Kidney capillary endothelial cell (primary cell): ENCODE measurements around the gene TULP4.
"Not testable (repeated sequence)": the region's sequence is repeated elsewhere in the genome, so short reads cannot be mapped to it uniquely, and the experiment has no call there.

Experiments
- DNase-seq: peaks from one replicate; pipeline ENCODE4 v3.0.0-alpha.2; 2018; ENCODE audit warnings: low spot score

The TULP4 gene

DNA sequence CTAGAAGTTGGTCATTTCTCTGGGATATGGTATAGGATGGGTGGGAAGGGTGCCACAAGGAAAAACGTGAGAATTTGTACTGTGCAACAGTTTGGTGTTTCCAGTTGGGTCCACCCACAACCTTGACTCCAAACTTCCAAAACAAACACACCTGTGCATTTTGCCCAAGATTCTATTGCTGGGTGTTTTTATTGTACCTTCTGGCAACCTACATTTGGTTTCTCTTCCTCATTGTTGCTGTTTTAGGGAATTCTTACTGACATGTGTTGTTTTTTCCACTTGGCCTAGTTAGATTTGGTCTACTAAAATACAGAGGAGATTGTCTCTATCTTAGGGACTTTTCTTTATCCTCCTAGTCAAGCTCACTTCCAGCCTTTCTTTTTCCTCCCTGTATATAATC, 16.7 kb downstream of the TULP4 start:
- no peak for DNase-seq

DNA sequence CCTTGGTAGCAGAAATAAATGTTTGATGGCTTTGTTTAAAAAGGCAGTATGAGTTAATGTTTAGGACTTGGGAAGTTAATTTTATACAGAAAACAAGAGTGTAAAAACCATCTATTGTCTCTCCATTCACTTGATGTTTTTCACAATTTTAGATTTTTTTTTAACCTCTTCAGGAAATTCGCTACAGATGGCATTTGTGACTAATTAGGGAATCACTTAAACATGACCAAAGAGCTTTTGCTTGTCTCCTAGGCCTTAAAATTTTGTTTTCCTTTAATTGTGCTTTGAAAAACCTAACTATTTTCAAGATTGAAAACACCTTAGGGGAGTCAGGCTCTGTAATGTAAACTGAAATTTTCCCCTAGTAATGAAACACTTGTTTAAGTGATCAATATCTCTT, 17.3 kb downstream of the TULP4 start:
- DNase-seq = peak; percentile 11

DNA sequence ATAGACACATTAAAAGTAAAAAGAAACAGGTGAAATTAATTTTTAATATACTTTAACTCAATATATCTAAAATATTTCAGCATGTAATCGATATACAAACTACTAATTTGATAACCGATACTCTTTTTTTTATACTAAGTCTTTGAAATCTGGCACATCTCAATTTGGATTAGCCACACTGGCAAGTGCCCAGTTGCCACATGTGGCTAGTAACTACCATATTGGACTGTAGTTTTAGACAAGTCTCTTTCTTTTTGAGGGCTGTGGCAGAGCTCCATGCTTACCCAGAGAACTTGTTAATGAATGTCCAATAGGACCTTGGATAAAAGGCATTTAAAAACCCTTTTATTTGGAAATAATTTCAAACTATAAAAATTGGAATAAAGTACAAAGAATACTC, 17.8 kb downstream of the TULP4 start:
- DNase-seq = no peak

DNA sequence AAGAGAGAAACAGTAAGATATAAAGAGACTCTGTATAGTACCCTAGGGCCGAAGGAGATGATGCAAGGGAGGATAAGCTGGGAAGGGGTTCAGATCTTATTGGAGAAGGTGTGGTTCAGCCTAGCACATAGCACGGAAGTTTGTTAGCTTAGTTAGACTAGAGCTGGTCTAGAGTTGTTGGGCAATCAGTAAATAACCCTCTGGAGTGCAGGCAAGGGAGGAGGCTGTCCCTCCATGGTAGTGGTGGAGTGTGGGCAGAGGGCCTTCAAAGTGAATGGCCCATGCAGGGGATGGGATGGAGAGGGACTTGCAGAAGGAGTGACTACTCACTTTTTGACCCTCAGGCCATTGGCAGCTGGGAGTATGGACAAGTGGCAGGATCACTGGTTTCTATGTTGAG, 20.0 kb downstream of the TULP4 start:
- DNase-seq = no peak

DNA sequence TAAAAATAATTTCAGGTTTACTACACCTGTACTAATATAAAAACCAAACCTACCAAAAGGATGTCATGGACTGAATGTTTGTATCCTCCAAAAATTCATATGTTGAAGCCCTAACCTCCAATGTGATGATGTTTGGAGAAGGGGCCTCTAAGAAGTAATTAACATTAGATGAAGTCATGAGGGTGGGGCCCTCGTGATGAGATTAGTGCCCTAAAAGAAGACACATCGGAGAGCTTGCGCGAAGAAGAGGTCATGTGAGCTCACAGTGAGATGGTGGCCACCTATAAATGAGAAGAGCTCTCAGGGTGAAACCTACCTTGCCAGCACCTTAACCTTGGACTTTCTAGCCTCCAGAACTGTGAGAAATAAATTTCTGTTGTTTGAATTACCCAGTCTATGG, 20.8 kb downstream of the TULP4 start:
- no peak for DNase-seq

DNA sequence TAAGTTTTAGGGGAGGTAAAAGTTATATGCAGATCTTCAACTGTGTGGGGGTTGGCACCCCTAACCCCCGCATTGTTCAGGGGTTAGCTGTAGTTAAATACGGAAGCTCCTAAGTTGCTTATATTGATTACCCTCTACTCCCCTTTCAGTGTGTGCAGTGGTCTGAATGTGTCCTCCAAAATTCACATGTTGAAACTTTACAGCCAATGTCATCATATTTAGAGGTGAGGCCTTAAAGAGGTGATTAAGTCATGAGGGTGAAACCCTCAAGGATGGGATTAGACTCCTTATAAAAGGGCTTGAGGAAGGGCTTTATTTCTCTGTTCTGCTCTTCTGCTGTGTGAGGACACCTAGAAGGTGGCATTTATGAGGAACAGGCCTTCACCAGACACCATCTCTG, 22.3 kb downstream of the TULP4 start:
- no peak for DNase-seq

DNA sequence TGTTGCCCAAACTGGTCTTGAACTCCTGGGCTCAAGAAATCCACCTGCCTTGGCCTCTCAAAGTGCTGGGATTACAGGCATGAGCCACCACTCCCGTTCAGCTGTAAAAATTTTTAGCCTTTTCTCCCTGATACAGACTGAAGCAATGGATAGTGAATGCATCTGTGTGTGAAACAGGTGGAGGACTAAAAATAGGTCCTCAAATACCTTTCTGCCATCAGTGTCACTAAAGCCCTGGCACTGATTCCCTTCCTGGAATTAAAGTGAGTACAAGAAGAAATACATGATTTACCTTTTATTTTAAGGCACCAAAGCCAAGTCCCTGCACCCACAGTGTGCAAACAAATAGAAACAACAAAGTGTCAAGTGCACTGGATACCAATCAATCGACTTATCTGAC, 25.1 kb downstream of the TULP4 start:
- DNase-seq = no peak

DNA sequence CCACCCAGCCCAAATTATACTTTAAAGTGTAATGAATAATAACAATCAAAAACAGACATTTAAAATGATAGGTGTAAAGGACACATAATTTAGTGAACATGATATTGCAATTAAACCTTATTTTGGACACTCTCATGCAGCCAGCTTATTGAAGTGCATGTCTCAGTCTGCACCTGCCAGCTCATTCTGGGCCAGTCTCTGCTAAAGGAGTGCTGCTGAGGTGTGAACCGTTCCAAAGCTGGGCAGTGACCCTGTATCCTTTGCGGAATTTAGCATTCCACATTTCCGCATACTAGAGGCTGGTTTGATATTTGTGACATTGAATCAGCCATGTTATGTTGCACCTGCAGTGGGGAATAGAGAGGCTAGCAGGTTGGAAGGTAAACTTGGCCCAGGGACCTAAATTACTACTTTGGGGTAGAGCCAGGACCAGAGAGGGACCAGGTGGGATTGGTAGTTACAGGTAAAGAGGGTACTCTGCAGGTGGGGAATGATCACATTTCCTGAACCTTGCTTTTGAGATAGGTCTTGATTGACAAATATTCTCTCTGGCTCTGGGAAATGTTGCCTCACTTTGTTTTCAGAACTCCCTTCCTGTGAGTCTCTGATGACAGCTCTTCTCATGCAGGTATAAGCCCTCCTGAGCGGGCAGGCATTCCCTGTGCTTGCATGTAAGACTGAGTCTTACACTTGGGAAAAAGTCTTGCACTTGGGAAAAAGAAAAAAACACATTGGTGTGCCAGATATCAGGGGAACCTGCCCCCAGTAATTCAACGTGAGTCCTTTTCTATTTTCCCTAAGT, 26.2 kb downstream of the TULP4 start:
- DNase-seq = no peak

DNA sequence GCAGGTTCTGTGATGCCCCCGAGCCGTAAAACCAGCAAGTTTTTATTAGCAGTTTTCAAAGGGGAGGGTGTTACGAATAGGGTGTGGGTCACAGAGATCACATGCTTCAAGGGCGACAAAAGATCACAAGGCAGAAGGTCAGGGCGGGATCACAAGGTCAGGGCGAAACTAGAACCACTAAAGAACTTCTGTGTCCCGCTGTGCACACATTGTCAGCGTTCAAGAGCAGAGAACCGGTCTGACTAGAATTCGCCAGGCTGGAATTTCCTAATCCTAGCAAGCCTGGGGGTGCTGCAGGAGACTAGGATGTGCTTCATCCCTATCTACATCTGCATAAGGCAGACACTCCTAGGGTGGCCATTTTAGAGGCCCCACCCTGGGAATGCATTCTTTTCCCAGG, 26.9 kb downstream of the TULP4 start:
- not testable (repeated sequence) for DNase-seq

DNA sequence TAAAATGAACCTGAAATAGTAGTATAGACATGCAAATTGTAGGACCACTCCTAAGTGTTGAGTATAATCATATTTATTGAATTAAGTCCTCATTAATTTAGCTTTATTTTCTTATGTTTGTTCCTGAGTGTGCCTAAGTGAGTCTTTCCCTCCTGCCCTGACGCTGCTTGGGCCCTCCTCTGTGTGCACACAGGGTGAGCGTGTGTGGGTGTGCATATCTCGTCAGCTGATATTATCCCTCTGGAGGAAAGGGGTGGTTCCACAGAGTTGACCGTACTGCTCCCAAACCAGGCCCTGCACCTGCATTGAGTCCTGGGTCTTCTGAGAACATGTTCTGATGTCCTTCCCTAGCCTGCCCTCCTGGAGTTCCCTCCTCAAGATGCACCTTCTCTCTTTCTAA, 28.0 kb downstream of the TULP4 start:
- no peak for DNase-seq

DNA sequence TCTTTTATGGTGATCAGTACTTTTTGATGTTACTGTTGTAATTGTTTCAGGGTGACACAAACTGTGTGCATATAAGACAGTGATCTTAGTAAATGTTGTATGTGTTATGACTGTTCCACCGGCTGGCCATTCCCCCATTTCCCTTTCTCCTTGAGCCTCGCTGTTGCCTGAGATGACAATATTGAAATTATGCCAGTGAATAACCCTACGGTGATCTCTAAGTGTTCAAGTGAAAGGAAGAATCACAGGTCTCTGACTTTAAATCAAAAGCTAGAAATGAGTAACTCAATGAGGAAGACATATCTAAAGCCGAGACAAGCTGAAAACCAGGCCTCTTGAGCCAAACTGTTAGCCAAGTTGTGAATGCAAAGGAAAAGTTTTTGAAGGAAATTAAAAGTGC, 32.3 kb downstream of the TULP4 start:
- no peak for DNase-seq

DNA sequence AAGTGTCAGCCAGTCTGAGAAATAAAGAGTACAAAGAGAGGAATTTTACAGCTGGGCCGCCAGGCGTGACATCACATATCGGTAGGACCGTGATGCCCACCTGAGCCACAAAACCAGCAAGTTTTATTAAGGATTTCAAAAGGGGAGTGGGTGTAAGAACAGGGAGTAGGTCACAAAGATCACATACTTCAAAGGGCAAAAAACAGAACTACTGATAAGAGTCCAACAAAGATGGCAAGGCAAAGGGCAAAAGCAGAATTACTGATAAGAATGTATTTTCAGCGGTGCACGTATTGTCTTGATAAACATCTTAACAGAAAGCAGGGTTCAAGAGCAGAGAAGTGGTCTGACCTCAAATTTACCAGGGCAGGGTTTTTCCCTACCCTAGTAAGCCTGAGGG, 33.2 kb downstream of the TULP4 start:
- not testable (repeated sequence) for DNase-seq

DNA sequence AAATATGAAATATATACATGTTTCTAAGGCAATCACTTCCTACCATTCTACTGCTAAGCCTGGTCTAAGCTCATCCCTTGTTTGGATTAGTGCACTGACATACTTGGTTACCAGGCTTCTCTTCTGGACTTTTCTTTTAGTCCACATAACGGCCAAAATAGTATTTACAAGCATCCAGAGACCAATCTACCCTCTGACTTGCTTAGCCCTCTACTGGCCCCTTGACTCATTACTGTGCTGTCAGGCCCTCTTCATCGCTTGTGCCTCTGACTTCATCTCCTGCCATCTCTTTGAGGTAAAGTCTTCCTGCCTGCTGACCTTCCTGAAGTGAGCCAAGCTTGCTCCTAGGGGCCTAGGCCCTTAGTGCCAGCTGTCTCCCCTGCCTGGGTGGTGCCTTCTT, 35.1 kb downstream of the TULP4 start:
- no peak for DNase-seq

DNA sequence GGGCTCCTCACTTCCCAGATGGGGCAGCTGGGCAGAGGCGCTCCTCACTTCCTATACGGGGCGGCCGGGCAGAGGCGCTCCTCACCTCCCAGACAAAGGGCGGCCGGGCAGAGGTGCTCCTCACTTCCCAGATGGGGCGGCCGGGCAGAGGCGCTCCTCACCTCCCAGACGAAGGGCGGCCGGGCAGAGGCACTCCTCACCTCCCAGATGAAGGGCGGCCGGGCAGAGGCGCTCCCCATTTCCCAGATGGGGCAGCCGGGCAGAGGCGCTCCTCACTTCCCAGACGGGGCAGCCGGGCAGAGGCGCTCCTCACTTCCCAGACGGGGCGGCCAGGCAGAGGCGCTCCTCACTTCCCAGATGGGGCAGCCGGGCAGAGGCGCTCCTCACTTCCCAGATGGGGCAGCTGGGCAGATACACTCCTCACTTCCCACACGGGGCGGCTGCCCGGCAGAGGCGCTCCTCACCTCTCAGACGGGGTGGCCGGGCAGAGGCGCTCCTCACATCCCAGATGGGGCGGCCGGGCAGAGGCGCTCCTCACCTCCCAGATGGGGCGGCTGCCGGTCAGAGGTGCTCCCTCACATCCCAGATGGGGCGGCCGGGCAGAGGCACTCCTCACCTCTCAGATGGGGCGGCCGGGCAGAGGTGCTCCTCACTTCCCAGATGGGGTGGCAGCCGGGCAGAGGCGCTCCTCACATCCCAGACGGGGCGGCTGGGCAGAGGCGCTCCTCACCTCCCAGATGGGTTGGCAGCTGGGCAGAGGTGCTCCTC, 36.7 kb downstream of the TULP4 start:
- not testable (repeated sequence) for DNase-seq

DNA sequence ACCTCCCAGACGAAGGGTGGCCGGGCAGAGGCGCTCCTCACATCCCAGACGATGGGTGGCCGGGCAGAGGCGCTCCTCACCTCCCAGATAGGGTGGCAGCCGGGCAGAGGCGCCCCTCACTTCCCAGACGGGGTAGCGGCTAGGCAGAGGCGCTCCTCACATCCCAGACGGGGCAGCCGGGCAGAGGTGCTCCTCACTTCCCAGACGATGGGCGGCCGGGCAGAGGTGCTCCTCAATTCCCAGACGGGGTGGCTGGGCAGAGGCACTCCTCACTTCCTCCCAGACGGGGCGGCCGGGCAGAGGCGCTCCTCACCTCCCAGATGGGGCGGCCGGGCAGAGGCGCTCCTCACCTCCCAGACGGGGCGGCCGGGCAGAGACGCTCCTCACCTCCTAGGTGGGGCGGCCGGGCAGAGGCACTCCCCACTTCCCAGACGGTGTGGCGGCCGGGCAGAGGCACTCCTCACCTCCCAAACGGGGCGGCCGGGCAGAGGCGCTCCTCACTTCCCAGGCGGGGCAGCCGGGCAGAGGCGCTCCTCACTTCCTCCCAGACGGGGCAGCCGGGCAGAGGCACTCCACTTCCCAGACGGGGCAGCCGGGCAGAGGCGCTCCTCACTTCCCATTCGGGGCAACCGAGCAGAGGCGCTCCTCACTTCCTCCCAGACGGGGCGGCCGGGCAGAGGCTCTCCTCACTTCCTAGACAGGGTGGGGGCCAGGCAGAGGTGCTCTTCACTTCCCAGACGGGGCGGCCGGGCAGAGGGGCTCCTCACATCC, 37.4 kb downstream of the TULP4 start:
- DNase-seq = not testable (repeated sequence)

DNA sequence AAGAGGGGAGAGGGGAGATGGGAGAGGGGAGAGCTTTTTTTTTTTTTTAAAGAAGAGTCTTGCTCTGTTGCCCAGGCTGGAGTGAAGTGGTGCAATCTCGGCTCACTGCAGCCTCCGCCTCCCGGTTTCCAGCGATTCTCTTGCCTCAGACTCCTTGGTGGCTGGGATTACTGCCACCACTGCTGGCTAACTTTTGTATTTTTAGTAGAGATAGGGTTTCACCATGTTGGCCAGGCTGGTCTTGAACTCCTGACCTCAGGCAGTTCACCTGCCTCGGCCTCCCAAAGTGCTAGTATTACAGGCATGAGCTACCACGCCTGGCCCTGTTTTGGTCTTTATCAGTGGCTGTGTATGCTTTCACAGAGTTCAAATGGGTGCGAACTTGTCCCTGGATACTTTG, 38.5 kb downstream of the TULP4 start:
- not testable (repeated sequence) for DNase-seq

DNA sequence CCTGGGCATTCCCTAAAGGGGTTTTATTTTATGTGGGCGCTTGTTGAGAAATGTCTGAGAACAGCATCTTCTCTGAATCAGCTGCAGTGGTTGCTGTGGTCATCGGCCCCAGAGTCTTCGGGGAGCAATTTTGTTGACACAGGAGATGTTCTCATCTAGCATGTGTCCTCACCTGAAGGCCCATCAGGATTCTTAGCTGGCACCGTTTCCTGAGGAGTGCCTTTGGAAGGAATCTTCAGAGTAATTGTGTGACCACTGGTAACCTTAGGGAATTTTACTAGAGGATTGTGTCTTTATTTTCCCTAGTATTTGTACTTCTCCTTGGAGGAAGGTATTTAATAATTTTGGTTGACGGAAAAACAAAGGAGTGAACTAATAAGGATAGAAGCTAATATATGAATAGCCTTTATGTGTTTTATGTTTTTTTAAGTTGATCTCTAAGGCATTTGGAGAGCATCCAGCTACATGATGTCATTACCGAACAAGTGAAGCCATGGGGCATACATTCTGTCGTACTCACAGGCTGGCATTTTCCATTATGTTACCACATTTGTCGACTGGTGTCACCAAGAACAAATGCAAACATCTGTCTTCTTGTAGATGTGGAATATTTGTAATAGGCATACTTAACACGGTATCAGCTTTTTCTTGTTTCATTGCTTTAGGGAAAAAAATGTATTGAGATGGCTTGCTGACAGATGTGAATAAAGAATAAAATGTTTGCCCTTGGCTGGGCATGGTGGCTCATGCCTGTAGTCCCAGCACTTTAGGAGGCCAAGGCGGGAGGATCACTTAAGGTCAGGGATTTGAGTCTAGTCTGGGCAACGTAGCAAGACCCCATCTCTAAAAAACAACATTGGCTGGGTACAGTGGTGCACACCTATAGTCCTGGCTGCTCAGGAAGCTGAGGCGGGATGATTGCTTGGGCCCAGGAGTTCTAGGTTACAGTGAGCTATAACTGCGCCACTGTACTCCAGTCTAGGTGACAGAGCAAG, 41.9 kb downstream of the TULP4 start:
- DNase-seq = no peak

DNA sequence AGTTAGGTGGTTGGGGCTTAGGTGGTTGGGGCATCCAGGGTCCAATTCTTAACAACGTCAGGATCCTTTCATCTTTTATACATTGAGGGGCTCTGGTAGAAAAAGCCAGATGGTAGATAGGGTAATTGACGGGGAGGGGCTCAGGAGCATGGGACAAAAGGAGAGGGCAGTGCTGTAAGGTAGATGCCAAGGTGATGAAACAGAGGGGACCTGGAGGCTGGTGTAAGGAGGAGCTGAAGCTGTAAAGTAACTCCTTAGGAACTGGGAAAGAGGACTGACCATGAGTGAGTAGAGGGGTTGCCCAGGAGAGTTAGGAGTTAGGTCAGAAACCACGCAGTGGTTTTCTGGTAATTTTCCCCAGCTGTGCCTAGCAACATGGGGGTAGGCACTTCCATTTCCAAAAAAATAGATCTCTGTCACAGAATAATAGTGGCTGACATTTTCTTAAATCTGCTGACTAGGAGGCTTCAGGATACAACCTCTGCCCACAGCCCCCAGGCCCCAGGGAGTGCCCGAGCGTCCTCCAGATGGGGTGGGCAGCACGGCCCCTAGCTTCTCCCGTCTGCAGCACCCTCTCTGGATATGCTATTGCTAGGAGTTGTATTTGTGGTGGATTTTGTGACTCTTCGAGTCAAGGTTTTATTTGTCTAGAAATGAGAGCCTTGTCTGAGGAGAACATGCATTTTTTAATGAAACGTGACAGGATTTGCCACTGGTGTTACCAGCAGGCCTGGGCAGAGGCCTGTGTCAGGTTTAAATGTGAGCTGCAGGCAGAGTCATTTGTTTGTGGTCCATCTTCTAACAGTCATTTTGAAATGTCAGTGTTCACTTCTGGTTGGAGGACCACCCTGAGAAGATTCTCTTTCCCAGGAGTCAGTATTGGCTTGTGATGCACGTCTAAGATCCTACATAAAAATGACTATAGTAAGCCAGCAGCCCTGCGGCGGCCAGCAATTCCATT, 44.6 kb downstream of the TULP4 start:
- no peak for DNase-seq

DNA sequence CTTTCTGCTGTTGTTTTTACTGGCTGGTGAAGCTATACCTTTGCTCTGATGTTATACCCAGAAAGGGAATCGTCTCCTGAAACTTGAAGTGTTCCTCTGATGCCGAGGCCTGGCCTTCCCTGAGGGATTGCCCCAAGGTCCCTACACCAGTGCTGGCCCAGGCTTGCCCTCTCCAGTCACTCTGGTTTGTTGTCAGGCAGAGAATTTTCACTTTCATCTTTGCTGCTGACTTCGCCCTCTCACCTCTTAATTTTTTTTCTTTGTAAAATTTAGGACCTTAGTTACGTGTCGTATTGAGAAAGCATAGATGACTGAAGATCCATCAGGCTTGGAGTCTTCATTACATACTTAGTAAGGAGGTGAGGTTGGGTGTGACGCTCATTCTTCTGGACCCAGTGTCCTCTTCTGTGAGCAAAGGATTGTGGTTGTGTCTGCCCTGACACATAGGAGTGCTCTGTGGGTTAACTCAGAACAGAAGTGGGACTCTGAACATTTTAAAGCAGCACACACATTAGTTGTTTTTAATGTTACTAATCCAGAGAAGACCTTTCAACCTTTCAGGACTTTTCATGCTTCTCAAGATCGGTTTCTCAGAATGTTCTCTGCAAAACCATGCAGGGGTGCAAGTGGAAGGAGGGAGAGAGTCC, 45.4 kb downstream of the TULP4 start:
- no peak for DNase-seq
